Cerebellar nuclear complex (tissue), 1 donor: ENCODE measurements around the gene CCDC188.
A peak's percentile ranks its signal among the peaks of the same experiment; 100 is the strongest.

ENCODE experiments used
- DNase-seq, 2 experiments: peaks; one replicate each; lab custom pipeline; 2025; lab: John Stamatoyannopoulos, UW

The CCDC188 gene

GRCh38 chr22:20132686-20133246 is 18.1 kb downstream of the CCDC188 start:
- no peak for DNase-seq

- no peak for DNase-seq
Observed at GRCh38 chr22:20131859-20132685, 18.8 kb downstream of the CCDC188 start.

- DNase-seq: no peak
Observed at GRCh38 chr22:20131597-20131858, 19.3 kb downstream of the CCDC188 start, which contains the start of gene ZDHHC8. Gene ZDHHC8, plus strand, starts transcription at chr22:20131804. Its CDS starts 144 bp downstream, at chr22:20131948.

GRCh38 chr22:20130731-20131596 is 19.9 kb downstream of the CCDC188 start:
- DNase-seq: peak in 1 of 2 experiments; percentile 48

GRCh38 chr22:20130319-20130718 is 20.5 kb downstream of the CCDC188 start:
- no peak for DNase-seq

- no peak for DNase-seq
Observed at GRCh38 chr22:20129747-20130014, 21.2 kb downstream of the CCDC188 start.

GRCh38 chr22:20128902-20129746 is 21.7 kb downstream of the CCDC188 start:
- no peak for DNase-seq

GRCh38 chr22:20128619-20128901 is 22.3 kb downstream of the CCDC188 start:
- no peak for DNase-seq

GRCh38 chr22:20127869-20128618 is 22.8 kb downstream of the CCDC188 start:
- no peak for DNase-seq

GRCh38 chr22:20127318-20127868 is 23.5 kb downstream of the CCDC188 start:
- DNase-seq: no peak

- no peak for DNase-seq
Observed at GRCh38 chr22:20126284-20127029, 24.4 kb downstream of the CCDC188 start.

GRCh38 chr22:20125201-20126174 is 25.4 kb downstream of the CCDC188 start:
- DNase-seq: no peak

GRCh38 chr22:20124083-20124787 is 26.6 kb downstream of the CCDC188 start:
- DNase-seq: no peak

- DNase-seq: no peak
Observed at GRCh38 chr22:20123366-20124082, 27.3 kb downstream of the CCDC188 start.

GRCh38 chr22:20121856-20122415 is 28.9 kb downstream of the CCDC188 start:
- DNase-seq: no peak

GRCh38 chr22:20118300-20119020 is 32.4 kb downstream of the CCDC188 start:
- DNase-seq: no peak
